ENCODE results near the gene CMTR1. TPM values are rescaled to one million over a fixed set of nuclear protein-coding genes. Genes with fewer than 3 reads are reported as not detected.

CMTR1 gene
- total RNA-seq, 3 donors from 2014 or later, result 31.4 to 35.7 (median 32.4) TPM

DNA sequence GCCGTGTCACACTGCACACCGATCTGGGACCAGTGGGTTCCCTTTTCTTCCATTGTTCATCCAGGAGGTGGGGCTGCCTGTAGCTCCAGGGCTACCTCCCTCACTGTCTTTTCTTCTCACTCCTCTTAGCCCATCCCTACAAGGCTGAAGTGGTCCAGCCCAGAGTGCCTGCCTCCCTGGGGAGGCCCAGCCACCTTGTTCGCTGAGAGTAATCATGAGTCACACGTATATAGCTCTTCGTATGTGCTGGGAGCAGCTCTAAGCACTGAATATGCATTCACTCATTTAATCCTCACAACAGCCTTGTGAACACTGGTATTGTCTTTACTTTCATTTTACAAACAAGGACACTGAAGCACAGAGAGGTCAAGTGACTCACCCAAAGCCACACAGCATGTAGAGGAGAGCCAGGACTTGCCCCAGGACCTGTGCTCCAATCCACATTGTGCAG lies 81.3 kb downstream of the CMTR1 start:
- Histone ChIP-seq H3K9me3 (peaks cover 0 to 3% of the 10 kb centered on the region in 2 donors), H3K27me3 (peaks cover 0 to 19% of the 10 kb centered on the region in 2 donors), H3K4me1 (peaks cover 9 to 21% of the 10 kb centered on the region in 2 donors), H3K36me3 (no peaks in the 10 kb centered on the region), H3K27ac (no peak overlapping the region), H3K4me3 (no peak overlapping the region)
- no peak for TF ChIP-seq POLR2AphosphoS5 (IDR thresholded peaks at IDR 0.05)
- TF ChIP-seq CTCF (IDR thresholded peaks at IDR 0.05), result no peak
- no peak for TF ChIP-seq POLR2A (IDR thresholded peaks at IDR 0.05)
- intact Hi-C loops (cut with DNase I; ENCODE audit: low total_unique reads), result no loop called here
- DNase-seq (ENCODE audit: low spot score in 2 of 2), result no peak

DNA sequence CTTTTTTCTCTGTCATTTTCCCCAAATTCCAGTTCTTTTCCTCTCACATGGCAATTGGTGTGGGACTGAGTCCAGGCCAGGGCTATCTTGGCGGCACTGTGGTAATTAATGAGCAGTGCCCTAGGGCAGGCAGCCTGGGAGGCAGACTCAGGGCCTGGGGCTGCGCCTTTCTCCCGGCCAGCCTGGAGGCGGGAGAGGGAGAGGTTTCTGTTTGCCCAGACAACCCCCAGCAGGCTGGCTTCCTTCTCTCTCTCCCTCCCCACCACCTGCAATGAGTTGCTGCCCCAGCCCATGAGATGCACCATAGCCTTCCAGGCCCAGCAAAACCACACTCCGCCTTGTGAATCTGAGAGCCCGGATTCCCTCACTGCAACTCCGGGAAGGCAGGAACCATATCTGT lies 81.8 kb downstream of the CMTR1 start:
- Histone ChIP-seq H3K36me3 (no peaks in the 10 kb centered on the region), H3K4me1 (peaks cover 9 to 21% of the 10 kb centered on the region in 2 donors), H3K27me3 (peaks cover 0 to 19% of the 10 kb centered on the region in 2 donors), H3K27ac (no peak overlapping the region), H3K9me3 (peaks cover 0 to 4% of the 10 kb centered on the region in 2 donors), H3K4me3 (no peak overlapping the region)
- no peak for TF ChIP-seq POLR2AphosphoS5 (IDR thresholded peaks at IDR 0.05)
- TF ChIP-seq CTCF (IDR thresholded peaks at IDR 0.05), result no peak
- no peak for TF ChIP-seq POLR2A (IDR thresholded peaks at IDR 0.05)
- no peak for DNase-seq (ENCODE audit: low spot score in 2 of 2)
- intact Hi-C loops (cut with DNase I; ENCODE audit: low total_unique reads), result no loop called here

DNA sequence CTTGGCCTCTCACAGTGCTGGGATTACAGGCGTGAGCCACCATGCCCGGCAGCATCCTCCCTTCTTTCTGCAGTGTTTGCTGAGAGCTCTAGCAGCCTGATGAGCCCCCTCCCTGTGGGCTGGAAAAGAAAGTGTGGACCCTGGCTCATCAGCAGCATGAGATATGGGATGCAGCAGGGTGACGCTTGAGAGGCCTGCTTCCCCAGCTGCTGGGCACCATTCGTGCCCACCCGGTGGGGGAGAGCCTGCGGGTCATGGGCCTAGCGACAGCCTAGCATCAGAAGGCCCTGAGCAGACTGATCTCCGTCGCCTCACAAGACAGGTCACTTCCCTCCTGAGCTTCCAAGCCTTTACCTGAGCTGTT lies 82.7 kb downstream of the CMTR1 start:
- TF ChIP-seq CTCF (IDR thresholded peaks at IDR 0.05) (no peak), POLR2AphosphoS5 (IDR thresholded peaks at IDR 0.05) (no peak), POLR2A (IDR thresholded peaks at IDR 0.05) (no peak)
- intact Hi-C loops (cut with DNase I; ENCODE audit: low total_unique reads), result no loop called here
- Histone ChIP-seq H3K4me1 (peaks cover 9 to 21% of the 10 kb centered on the region in 2 donors), H3K9me3 (peaks cover 0 to 4% of the 10 kb centered on the region in 2 donors), H3K36me3 (no peaks in the 10 kb centered on the region), H3K27me3 (peaks cover 0 to 19% of the 10 kb centered on the region in 2 donors), H3K27ac (peak overlapping the region; percentile 46 to 83), H3K4me3 (no peak overlapping the region)
- DNase-seq (ENCODE audit: low spot score in 2 of 2), result no peak

DNA sequence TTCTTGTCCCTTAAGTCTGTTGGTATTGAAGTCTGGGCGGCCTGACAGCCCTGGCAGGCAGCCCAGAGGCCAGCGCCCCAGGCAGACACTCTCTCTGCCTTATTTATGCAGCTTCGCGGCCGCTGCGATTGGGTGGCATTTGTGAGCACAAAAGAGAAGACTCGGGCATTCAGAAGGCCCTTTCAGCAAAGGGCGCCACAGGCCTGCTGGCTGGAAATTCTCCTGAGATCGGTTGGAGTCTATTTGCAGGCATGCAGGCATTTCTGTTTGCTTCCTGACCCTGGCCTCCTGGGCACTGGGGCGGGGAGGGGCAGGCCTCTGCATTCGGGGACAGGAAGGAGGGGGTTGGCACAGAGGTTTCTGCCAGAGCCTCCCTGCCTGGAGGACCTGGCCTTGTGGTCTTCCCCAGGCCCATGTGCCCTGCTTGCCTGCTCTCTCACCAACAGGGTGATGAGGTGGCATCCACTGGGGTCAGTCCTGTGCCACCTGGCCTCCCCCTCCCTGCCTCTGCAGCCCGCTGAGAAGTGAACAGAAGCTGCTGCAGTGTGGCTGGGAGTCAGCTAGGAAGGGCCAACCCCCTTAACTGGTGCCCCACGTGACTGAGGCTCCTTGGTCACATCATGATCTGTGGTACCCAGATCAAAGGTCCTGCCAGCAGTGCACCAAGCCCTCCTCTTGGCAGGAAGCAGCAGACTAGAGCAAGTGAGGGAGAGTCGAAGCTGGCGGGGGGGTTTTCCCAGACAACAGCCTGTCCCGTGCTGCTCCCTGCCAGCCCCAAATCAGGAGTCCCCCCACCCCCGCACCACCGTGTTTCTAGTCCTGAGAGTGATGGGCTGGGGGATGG lies 83.3 kb downstream of the CMTR1 start:
- Histone ChIP-seq H3K27me3 (peaks cover 0 to 19% of the 10 kb centered on the region in 2 donors), H3K9me3 (peaks cover 0 to 4% of the 10 kb centered on the region in 2 donors), H3K27ac (peak overlapping the region; percentile 46 to 83), H3K36me3 (no peaks in the 10 kb centered on the region), H3K4me3 (no peak overlapping the region), H3K4me1 (peaks cover 9 to 21% of the 10 kb centered on the region in 2 donors)
- peak; percentile 74 to 83 for DNase-seq (ENCODE audit: low spot score in 2 of 2)
- no peak for TF ChIP-seq CTCF (IDR thresholded peaks at IDR 0.05)
- TF ChIP-seq POLR2AphosphoS5 (IDR thresholded peaks at IDR 0.05), result no peak
- TF ChIP-seq POLR2A (IDR thresholded peaks at IDR 0.05), result no peak
- intact Hi-C loops (cut with DNase I; ENCODE audit: low total_unique reads), result no loop called here

DNA sequence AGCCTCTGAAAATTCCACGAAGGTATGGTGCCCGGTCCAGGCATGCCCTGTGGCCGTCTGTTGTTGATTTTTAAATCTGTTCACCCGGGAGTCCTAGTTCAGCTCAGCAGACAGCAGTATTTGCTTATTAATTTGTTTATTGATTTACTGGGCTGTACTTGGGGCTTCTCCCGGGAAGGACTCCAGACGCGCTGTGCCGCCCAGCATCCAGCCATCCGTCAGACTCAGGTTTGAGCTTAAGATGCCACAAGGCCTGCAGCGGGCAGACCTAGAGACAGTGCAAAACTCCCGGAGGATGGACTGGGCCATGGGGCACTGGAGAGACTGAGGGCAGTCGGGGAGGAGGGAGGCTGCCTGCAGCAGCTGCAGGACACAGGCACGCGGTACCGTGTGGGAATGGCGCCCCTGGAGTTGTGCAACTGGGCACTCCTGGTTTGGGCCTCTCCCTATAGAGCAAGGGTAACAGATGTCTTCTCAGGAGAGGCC lies 83.9 kb downstream of the CMTR1 start:
- no peaks in the 10 kb centered on the region for H3K36me3 ChIP-seq
- TF ChIP-seq POLR2AphosphoS5 (IDR thresholded peaks at IDR 0.05) (no peak), CTCF (IDR thresholded peaks at IDR 0.05) (no peak), POLR2A (IDR thresholded peaks at IDR 0.05) (no peak)
- peaks cover 0 to 4% of the 10 kb centered on the region in 2 donors for H3K9me3 ChIP-seq
- H3K27ac ChIP-seq, result peak overlapping the region; percentile 46 to 83
- H3K4me1 ChIP-seq, result peaks cover 9 to 21% of the 10 kb centered on the region in 2 donors
- intact Hi-C loops (cut with DNase I; ENCODE audit: low total_unique reads), result no loop called here
- peak in 1 of 2 donors; percentile 52 for DNase-seq (ENCODE audit: low spot score in 2 of 2)
- H3K27me3 ChIP-seq, result peaks cover 0 to 18% of the 10 kb centered on the region in 2 donors
- H3K4me3 ChIP-seq, result no peak overlapping the region

Measured in breast epithelium (tissue), 4 donors.